ENCODE data around the gene PPP2R5E.

GRCh38 chr14:63392236-63392635 lies 150.9 kb downstream of the PPP2R5E start:
- no peak for TF ChIP-seq CTCF (IDR thresholded peaks at IDR 0.05; ENCODE audit: poor library complexity)
- no peak for TF ChIP-seq EZH2 (IDR thresholded peaks at IDR 0.05; ENCODE audit: borderline replicate concordance)
- no peak for TF ChIP-seq EZH2phosphoT487 (IDR thresholded peaks at IDR 0.05; ENCODE audit: low read depth, severe bottlenecking, unreplicated experiment)
